Mucosa of stomach (tissue), 1 donor: ENCODE data around the gene FAM110A.
"Not testable (repeated sequence)": the region's sequence is repeated elsewhere in the genome, so short reads cannot be mapped to it uniquely, and the experiment has no call there.

Experiments used
- H3K27me3 ChIP-seq: one replicate; pipeline ENCODE4 v1.7.0; 2013; ENCODE audit warnings: mild to moderate bottlenecking, low read length; ENCODE audit not compliant: control insufficient read depth, insufficient read depth
- H3K36me3 ChIP-seq: one replicate; pipeline ENCODE4 v1.7.0; 2013; ENCODE audit warnings: low read length; ENCODE audit not compliant: control insufficient read depth, insufficient read depth
- H3K4me1 ChIP-seq: one replicate; pipeline ENCODE4 v1.7.0; 2013; ENCODE audit warnings: mild to moderate bottlenecking, low read length; ENCODE audit not compliant: control insufficient read depth, insufficient read depth
- H3K4me3 ChIP-seq: one replicate; pipeline ENCODE4 v1.7.0; 2013; ENCODE audit warnings: low read length
- H3K9ac ChIP-seq: one replicate; pipeline ENCODE4 v1.7.0; 2013; ENCODE audit warnings: mild to moderate bottlenecking, low read length, moderate library complexity
- H3K9me3 ChIP-seq: one replicate; pipeline ENCODE4 v1.7.0; 2013; ENCODE audit warnings: mild to moderate bottlenecking, low read length, moderate library complexity; ENCODE audit not compliant: control insufficient read depth
- donor health status: Pancreatic carcinoma.

FAM110A gene

GRCh38 chr20:884983-885952, 51.8 kb downstream of the FAM110A start:
- no peak overlapping the region for H3K9ac ChIP-seq
- H3K27me3 ChIP-seq: peaks cover 9% of the 10 kb centered on the region
- peaks cover 4% of the 10 kb centered on the region for H3K4me1 ChIP-seq

GRCh38 chr20:887137-887536, 53.6 kb downstream of the FAM110A start:
- Histone ChIP-seq H3K27me3 (peaks cover 9% of the 10 kb centered on the region), H3K36me3 (no peaks in the 10 kb centered on the region), H3K4me3 (no peak overlapping the region), H3K4me1 (peaks cover 4% of the 10 kb centered on the region), H3K9me3 (no peaks in the 10 kb centered on the region), H3K9ac (no peak overlapping the region)

More at GRCh38 chr20:884983-885952, 51.8 kb downstream of the FAM110A start:
- Histone ChIP-seq H3K36me3 (no peaks in the 10 kb centered on the region), H3K4me3 (no peak overlapping the region), H3K9me3 (no peaks in the 10 kb centered on the region)

- H3K4me3 ChIP-seq: no peak overlapping the region
- peaks cover 9% of the 10 kb centered on the region for H3K27me3 ChIP-seq
- no peak overlapping the region for H3K9ac ChIP-seq
- peaks cover 4% of the 10 kb centered on the region for H3K4me1 ChIP-seq
- H3K9me3 ChIP-seq: no peaks in the 10 kb centered on the region
- no peaks in the 10 kb centered on the region for H3K36me3 ChIP-seq
These were observed 54.5 kb downstream of the FAM110A start for GRCh38 chr20:888057-888456.

GRCh38 chr20:889106-889505, 55.6 kb downstream of the FAM110A start:
- Histone ChIP-seq H3K9me3 (no peaks in the 10 kb centered on the region), H3K4me1 (peaks cover 4% of the 10 kb centered on the region)

GRCh38 chr20:889932-890463, 56.5 kb downstream of the FAM110A start:
- H3K9me3 ChIP-seq: no peaks in the 10 kb centered on the region
- H3K9ac ChIP-seq: no peak overlapping the region
- H3K36me3 ChIP-seq: no peaks in the 10 kb centered on the region
- H3K4me1 ChIP-seq: no peaks in the 10 kb centered on the region
- peaks cover 1% of the 10 kb centered on the region for H3K27me3 ChIP-seq
- no peak overlapping the region for H3K4me3 ChIP-seq

More at GRCh38 chr20:889106-889505, 55.6 kb downstream of the FAM110A start:
- Histone ChIP-seq H3K4me3 (no peak overlapping the region), H3K27me3 (peaks cover 9% of the 10 kb centered on the region), H3K9ac (no peak overlapping the region), H3K36me3 (no peaks in the 10 kb centered on the region)

GRCh38 chr20:890666-891057, 57.1 kb downstream of the FAM110A start:
- Histone ChIP-seq H3K9ac (no peak overlapping the region), H3K4me3 (no peak overlapping the region), H3K36me3 (no peaks in the 10 kb centered on the region), H3K27me3 (no peaks in the 10 kb centered on the region), H3K9me3 (no peaks in the 10 kb centered on the region), H3K4me1 (no peaks in the 10 kb centered on the region)

- Histone ChIP-seq H3K4me3 (no peak overlapping the region), H3K4me1 (no peaks in the 10 kb centered on the region), H3K9me3 (no peaks in the 10 kb centered on the region), H3K36me3 (no peaks in the 10 kb centered on the region), H3K27me3 (no peaks in the 10 kb centered on the region), H3K9ac (no peak overlapping the region)
These were observed 57.7 kb downstream of the FAM110A start for GRCh38 chr20:891058-891705.

- no peaks in the 10 kb centered on the region for H3K4me1 ChIP-seq
- no peak overlapping the region for H3K4me3 ChIP-seq
- no peaks in the 10 kb centered on the region for H3K36me3 ChIP-seq
- no peaks in the 10 kb centered on the region for H3K9me3 ChIP-seq
- H3K27me3 ChIP-seq: no peaks in the 10 kb centered on the region
- H3K9ac ChIP-seq: no peak overlapping the region
These were observed 58.2 kb downstream of the FAM110A start for GRCh38 chr20:891706-892080.

- H3K36me3 ChIP-seq, H3K4me3 ChIP-seq, H3K9ac ChIP-seq, H3K9me3 ChIP-seq, H3K27me3 ChIP-seq, H3K4me1 ChIP-seq: not testable (repeated sequence)
These were observed 58.9 kb downstream of the FAM110A start for GRCh38 chr20:892371-892770.
